GM18511 (cell line): ENCODE measurements around the gene OR6T1.

Experiments
- ATAC-seq: cut with Tn5 transposase; IDR thresholded peaks from one replicate; pipeline ENCODE4 v1.9.1; 2021; ENCODE audit warnings: mild to moderate bottlenecking, moderate library complexity; ENCODE audit not compliant: unreplicated experiment

The OR6T1 gene

DNA sequence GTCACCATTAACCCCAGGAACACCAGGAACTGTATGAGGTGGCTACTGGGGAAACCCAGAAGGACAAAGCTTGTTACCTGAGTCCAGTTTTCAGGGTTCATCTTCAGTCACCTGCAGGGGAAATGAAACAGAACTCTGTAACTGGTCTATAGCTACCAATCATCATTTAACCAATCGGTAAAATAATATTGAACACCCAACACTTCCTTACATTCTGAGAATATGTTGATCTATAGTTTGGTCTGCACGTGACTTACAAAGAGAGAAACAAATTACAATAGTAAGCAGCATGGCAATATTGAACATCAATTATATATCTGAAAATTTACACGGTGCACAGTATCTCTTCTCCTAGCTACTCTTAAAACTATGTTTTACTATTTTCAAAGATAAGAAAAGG is at the start of gene OR6T1:
OR6T1 (minus strand) TSS at position 101 of the 400 bp plus-strand sequence; CDS start at position 101, 0 bp downstream.
- no peak for ATAC-seq

DNA sequence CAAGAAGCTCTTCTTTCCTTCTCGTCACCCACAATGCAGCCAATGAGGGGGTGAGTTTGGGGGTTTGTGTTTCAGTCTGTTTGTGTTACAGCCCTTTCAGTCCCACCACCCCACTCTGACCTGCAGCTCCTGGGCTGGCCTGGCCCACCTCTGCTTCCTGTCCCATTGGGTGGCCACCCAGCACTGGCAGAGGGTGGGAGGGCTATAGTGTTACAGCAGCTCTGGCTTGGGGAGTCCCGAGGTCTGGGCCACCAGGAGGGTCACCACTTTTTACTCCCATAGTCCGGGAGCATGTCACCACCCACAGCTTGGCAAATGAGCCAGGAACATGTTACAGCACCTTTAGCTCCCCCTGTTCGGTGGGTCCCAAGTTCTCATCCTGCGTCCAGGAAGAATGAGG is 35.7 kb upstream of the OR6T1 start:
- ATAC-seq = no peak

DNA sequence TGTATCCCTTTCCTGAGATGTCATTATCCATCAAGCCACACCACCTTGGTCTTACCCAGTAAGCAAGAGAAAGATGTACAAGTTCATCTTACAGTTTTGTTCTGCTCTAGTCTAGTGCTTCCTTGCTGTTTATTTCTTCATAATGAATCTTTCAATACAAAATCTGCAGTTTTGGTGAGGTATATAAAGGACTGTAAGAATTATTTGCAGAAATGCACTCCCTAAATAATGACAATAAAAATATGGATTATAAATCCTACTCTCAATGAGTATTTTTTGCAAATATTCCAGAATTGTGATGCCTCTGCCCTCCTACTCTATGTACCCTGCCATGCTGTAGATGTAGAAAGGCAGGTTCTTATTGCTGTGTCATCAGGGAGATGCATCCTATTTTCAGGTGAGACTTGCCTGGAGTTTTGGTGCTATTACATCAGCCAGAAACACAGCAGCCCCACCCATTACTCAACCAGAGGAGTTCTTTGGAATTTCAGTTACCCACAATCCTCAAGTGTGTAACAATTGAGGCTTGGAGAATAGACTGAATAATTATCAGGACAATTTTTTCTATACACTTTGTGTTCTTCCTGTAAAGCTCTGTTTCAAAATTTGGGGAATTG is 34.2 kb upstream of the OR6T1 start, which contains the start of gene OR10S1:
OR10S1 (minus strand) TSS at position 51 of the 617 bp plus-strand sequence. CDS start 117 bp downstream, outside the sequence.
- no peak for ATAC-seq

GRCh38 chr11:123976770-123977560 is 33.3 kb upstream of the OR6T1 start:
- no peak for ATAC-seq

- no peak for ATAC-seq
These were observed 30.2 kb upstream of the OR6T1 start for GRCh38 chr11:123973816-123974215.

DNA sequence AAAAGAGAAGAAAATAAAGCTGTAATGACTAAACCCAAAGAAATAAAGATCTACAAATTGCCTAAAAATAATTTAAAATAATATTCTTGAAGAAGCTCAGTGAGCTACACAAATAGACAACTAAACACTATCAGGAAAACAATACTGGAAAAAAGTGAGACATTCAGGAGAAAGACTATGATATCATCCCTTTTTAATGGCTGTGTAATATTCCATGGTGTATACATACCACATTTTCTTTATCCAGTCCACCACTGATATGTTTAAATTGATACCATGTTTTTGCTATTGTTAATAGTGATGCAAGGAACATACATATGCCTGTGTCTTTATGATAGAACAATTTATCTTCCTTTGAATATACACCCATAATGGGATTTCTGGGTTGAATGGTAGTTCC is 13.1 kb upstream of the OR6T1 start:
- no peak for ATAC-seq

DNA sequence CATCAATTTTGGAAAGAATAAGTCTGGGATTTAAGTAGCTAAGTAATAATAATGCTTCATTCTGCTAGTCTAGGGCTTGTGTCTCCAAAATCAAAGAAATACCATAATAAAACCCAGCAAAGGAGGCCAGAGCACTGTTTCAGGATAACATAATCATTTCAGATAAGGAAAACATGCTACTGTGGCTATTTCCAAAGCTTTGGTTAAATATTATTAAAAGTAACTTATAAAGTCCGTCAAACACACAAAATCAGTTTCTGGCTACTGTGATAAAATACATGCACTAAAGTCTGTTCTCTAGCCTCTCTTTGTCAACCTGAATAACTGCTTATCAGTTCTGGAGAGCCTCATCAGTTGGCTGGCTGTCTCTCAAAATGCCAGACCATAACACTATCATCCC is 1.5 kb upstream of the OR6T1 start:
- ATAC-seq = no peak

DNA sequence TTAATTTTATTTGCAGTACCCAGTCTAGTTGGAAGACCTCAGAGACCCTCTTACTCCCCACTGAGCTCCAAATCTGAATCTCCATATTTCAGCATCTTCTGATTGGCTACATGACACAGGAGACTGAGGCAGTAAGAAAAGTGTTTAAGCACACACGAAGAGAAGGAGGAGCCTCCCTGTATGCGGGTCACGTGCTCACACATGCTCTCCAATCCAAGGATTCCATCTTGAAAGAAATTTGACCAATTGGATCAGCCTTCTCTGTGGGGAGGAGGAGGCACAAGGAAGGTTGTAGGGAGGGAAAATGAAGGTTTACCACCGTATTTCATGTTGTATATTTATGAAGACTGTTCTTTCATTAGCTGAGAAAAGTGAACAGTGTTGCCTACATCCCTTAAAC is 1.2 kb downstream of the OR6T1 start:
- ATAC-seq = no peak

DNA sequence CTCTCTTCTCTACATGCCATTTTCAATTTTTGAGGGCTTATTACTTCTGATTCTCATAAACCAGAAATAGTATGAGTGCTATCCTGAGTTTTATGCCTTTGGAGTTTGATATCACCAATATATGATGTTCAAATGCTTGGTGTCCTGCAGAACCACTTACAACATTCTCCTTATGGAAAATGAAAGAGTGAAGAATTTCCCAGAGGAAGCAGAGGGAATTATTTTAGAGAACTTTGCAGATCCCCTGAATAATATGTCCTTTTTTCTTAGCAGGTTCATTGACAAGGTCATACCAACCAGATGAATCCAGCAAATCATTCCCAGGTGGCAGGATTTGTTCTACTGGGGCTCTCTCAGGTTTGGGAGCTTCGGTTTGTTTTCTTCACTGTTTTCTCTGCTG is 4.3 kb downstream of the OR6T1 start, which contains the start of gene OR4D5:
OR4D5 (plus strand) TSS at position 301 of the 400 bp plus-strand sequence; CDS start at position 301, 0 bp downstream.
- no peak for ATAC-seq

DNA sequence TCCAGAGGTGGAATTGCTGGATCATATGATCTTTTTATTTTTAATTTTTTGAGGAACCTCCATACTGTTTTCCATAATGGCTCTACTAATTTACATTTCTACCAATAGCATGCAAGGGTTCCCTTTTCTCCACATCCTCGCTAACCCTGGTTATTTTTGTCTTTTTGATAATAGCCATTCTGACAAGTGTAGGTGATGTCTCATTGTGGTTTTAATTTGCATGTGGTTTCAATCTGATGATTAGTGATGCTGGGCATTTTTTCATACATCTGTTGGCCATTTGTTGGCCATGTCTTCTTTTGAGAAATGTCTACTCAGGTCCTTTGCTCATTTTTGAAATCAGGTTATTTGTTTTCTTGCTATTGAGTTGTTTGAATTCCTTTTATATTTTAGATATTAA is 19.6 kb downstream of the OR6T1 start:
- peak; percentile 56 for ATAC-seq

GRCh38 chr11:123920943-123921342 is 22.7 kb downstream of the OR6T1 start:
- no peak for ATAC-seq

DNA sequence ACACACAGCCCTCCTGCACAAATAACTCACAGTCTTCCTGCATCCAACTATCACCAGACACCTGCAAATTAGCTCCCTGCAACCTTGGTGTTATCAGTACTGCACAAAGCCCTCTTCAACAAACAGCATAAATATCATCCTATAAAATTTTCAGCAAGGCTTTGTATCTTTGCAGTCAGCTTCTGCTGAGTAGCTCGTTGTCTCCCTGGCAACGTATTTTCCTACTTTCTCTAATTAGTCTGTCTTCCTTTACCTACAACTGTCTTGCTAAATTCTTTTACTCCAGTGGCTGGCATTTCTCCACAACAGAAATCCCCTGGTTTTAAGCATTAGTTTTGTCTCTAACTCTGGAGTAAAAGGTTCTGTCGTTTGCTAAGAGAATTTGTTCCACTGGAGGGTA is 37.8 kb downstream of the OR6T1 start:
- ATAC-seq = no peak

- ATAC-seq = no peak
These were observed 38.7 kb downstream of the OR6T1 start for GRCh38 chr11:123904932-123905331.

DNA sequence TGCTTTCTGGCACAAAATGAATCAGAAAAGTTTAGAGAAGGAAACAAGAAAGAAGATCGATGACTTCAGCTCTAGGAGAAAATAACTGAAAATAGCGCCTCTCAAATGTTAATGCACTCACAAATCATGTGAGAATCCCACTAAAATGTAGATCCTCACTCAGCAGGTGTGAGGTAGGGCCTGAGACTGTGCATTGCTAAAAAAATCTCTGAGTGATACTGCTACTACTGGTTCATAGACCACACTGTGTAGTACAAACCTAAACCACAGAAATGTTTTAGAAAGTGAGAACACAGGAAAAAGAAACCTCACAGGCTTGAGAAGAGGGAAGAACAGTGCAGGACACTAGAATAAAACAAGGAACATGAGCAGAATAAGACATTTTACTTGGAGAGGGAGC is 39.7 kb downstream of the OR6T1 start:
- peak; percentile 82 for ATAC-seq

GRCh38 chr11:123901867-123902266 is 41.8 kb downstream of the OR6T1 start, which contains the start of gene OR8D4:
TSS of gene OR8D4 (plus strand) at chr11:123902167. CDS start at chr11:123906432, 4,265 bp downstream.
- no peak for ATAC-seq

DNA sequence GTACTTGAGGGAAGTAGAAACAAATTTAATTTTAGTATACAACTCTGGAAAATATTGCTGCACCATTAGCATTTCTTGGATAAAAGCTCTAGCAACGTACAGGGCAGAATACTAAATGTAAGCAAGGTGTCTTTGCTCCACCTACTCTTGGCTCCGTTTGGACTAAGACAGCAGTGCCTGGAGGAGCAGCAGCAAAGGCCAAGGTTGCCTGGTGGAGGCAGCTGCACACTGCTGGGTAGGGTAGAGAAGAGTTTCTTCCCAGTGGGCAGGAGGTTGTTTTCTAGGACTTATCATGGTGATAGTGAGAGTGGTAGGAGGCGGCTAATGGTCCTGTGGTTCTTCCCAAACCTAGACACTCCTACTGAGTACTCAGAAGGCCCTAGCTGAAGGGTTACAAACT is 43.8 kb downstream of the OR6T1 start:
- ATAC-seq = no peak
